Body of pancreas (tissue), 4 donors: ENCODE measurements around the gene SPRED2.

Experiments used
- CTCF ChIP-seq, 7 experiments: fragments of 450-650 bp in 4 of 7; fragments of 200-600 bp in 3 of 7; sonication (generic) in 3 of 7; IDR thresholded peaks; one replicate each; pipeline ENCODE4 v1.5.1; 2016 to 2019; ENCODE audit warnings: antibody characterized with exemption in 7 of 7
- POLR2A ChIP-seq, 3 donors: fragments of 450-650 bp; IDR thresholded peaks; one replicate each; pipeline ENCODE4 v1.6.1; 2016; ENCODE audit warnings: antibody characterized with exemption in 3 of 3, mild to moderate bottlenecking in 2 of 3

DNA sequence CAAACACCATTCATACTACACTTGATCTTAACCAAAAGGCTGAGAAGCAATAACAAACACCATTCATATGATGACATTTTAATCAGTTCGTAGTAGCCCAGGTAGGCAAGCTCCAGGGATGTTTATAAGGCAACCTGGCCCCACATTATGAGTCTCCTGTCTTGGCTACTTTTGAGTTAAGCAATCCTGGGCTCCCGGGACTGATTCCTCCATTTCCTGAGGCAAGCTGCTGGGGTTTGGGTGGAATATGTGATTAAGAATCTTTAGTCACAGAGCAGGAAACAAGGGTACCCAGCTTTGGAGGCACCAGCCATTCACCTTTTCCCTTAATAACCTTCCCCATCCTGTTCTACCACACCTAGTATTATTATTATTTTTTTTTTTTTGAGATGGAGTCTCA is 24.5 kb upstream of the SPRED2 start:
- TF ChIP-seq POLR2A (IDR thresholded peaks at IDR 0.05) = no peak
- TF ChIP-seq CTCF (IDR thresholded peaks at IDR 0.05) = no peak
